ENCODE data around the gene ZNF804B.

Gene ZNF804B

DNA sequence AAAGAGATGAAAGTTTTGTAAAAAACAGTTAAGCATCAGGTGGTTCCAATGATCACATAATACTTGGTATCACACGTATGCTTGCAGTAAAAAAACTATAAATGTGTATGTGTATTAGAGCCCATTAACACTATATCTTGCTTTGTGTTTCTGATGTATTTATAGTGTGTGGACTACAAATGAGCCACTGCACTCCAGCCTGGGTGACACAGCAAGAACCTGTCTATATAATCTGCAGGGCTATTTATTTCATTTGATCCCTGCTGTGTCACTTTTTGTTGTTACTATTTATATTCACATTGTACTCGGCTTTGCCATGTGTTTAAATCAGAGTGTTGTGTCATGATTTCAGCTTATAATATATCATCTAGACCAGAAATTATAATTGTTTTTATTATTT is 523.8 kb downstream of the ZNF804B start:
- DNase-seq (ENCODE audit: low read depth) = no peak

DNA sequence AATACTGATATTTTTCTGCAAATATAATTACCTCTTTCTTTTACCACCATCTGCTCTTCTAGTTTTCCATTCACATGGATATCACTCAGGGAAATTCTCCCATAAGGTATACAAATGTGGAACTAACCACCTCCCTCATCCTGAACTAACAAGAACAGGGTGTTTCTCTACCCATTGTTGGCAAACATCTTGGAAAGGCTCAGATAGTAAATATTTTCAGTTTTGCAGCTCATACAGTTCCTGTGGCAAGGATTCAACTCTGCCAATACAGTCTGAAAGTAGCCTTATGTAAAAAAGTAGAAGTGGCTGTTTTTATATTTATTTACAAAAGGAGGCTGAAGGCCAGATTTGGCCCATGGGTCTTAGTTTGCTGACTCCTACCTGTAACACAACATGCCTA is 549.0 kb downstream of the ZNF804B start:
- no peak for DNase-seq (ENCODE audit: low read depth)

DNA sequence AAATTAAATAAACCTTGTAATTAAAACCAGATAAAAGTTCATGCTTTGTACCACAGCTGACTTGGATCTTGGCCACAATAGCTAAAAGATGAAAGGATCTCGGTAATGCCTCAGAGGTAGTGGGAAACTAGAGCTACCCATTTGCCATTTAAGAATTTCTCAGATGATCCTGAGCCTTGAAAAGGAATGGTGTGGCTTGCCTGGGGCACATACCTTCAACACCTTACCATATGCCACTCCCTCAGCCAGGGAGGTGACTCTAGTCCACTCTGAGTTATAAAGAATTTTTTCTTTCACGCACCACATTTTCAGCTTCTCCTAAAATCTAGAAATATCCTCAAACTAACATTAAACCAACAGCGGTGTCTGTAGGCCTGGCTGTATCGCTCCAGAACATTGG is 552.4 kb downstream of the ZNF804B start:
- no peak for DNase-seq (ENCODE audit: low read depth)

DNA sequence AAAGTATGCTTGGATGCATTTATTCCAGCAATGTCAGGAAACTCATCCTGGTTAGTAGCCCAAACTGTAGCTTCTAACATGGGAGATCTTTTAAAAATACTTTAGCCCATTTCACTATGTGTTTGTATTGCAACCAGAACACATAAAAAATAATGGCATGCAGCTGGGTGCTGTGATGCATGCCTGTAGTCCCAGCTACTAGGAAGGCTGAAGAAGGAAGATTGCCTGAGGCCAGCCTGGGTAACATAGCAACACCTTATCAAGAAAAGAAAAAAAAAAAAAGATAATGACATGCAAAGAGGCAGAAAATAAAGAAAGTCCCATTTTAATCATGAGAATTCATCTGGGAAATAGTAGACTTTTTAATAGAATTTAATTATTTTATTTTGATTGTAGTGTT is 553.1 kb downstream of the ZNF804B start:
- DNase-seq (ENCODE audit: low read depth) = no peak

DNA sequence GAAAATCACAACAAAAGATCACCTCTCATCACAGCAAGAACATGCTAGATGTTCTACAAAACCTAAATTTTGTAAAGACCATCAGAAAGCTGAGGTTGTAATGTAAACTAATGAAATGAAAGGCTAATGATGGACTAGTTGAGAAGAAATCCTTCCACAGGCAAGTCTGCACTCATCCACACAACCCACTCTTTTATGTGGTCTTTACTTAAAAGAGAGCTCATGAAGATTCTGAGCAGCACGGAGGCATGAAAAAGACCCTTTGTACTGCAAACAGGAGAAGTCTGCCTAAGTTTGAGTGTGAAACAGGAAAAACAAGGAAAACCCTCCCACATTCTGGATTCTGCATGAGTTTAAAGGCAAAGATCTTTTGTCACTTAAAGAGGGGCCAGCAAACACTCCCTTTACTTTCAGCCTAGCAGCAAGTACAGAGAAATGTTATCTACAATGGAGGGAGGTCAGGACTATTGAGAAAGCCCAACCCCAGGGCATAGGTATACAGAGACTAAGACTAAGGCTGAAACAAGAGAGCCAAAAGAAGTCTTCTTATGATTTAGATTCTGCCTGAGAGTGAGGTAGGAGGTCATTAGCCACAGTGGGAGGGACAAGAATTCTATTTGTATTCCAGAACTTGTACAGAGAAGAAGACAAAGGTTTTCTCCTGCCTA is 557.2 kb downstream of the ZNF804B start:
- DNase-seq (ENCODE audit: low read depth) = no peak

DNA sequence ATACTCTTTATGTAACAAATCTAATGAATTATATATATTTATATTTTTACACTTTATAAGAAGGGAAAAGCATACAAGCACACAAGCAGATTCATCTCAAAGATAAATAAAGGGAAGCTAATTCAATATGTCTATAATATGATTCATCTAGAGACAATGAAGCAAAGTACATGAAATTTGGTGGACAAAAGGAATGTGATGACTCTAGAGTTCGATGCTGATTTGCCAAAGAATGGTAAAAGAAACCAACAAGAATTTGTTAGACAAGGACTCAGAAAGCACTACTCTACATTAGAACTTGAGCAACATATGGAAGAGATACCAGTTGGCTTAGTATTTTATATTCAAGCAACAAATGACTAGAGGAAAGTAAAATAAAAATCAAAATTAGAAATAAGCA is 572.5 kb downstream of the ZNF804B start:
- DNase-seq (ENCODE audit: low read depth) = no peak

DNA sequence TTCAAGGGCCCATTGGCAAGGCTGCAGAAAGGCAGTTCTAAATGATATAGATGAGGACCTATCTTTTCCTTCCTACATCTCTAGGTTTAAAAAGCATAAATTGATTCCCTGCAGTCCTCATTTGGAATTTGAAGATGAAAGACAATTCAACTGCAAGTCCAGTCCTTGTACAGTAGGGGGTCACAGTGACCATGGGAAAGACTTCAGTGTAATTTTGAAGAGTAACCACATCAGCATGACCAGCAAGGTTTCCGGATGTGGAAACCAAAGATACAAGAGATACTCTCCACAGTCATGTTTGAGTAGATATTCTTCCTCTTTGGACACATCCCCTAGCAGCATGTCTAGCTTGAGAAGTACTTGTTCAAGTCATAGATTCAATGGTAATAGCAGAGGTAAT is 575.3 kb downstream of the ZNF804B start:
- no peak for DNase-seq (ENCODE audit: low read depth)

DNA sequence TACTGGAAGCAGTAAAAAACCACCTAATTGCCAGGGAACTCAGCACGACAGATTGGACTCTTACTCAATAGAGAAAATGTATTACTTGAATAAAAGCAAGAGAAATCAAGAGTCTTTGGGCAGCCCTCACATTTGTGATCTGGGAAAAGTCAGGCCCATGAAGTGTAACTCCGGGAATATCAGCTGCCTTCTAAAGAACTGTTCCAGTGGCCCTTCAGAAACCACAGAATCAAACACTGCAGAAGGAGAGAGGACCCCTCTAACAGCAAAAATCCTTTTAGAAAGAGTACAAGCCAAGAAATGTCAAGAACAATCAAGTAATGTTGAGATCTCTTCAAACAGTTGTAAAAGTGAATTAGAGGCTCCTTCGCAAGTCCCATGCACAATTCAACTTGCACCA is 576.0 kb downstream of the ZNF804B start:
- DNase-seq (ENCODE audit: low read depth) = no peak

DNA sequence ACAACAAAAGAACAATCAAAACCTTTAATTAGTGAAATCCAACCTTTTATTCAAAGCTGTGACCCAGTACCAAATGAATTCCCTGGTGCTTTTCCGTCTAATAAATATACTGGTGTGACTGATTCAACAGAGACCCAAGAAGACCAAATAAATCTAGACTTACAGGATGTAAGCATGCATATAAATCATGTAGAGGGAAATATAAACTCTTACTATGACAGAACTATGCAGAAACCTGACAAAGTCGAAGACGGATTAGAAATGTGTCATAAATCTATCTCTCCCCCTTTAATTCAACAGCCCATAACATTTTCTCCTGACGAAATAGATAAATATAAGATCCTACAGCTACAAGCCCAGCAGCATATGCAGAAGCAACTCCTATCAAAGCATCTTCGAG is 576.6 kb downstream of the ZNF804B start:
- no peak for DNase-seq (ENCODE audit: low read depth)

DNA sequence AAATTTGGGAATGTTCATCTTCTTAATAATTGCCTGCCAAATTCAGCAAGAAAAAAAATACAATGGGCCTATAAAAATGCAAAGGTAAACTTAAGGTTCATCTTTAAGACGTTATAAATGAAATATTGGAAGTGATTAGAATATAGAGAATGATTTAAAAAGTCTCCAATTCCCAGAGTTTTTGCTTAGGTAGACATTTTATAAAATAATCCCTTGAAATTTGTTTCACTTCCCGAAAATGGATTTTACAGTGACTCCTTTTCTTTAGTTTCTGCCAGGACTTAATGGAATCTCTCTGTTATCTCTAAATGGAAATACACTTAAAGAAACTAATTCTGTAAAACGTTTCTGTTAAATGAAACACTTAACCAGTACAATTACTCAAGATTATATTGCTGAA is 580.2 kb downstream of the ZNF804B start:
- no peak for DNase-seq (ENCODE audit: low read depth)

DNA sequence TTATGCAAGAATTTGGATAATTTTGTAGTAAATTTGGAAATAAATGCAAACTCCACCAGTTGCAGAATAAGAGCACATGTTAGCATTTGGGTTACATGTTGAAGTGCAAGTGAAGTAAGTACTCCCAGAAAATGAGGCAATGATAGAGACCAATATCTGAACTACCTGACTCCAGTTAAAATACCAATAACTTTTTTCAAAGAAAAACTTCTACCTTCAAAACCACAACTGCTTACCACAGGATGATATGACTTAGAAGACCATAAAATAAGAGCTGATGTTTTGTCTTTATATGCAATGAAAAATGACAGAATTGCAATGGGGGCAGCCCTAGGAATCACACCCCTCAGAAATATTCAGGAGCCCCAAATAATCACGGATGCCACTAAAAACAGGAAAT is 597.6 kb downstream of the ZNF804B start:
- DNase-seq (ENCODE audit: low read depth) = no peak

DNA sequence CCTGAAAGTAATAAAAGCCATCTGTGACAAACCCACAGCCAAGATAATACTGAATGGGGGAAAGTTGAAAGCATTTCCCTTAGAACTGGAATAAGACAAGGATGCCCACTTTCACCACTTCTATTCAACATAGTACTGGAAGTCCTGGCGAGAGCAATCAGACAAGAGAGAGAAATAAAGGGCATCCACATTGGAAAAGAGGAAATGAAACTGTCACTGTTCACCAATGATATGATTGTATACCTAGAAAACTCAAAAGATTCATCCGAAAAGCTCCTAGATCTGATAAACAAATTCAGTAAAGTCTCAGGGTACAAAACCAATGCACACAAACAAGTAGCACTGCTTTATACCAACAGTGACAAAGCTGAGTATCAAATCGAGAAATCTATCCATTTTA is 617.7 kb downstream of the ZNF804B start:
- no peak for DNase-seq (ENCODE audit: low read depth)

DNA sequence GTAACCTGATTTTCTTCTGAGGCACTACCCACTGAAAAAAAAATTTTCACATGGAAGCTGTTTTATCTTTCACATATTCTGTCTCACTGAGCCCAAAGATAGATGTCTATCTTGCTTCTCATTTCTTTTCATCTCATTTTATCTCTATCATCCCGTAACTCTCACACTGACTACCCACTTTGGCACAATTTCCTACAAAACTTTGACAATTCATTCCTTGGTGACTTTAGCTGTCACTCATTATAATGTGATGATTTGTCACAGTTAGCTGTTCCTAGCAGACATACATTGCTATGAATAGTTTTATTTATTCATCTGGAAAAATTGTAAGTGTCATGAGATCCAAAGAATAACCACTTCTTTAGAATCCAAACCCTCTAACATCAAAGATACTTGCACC is 625.9 kb downstream of the ZNF804B start:
- no peak for DNase-seq (ENCODE audit: low read depth)
